Mammary epithelial cell (primary cell): ENCODE results near the gene SPATA3.

Experiments used
- EZH2 ChIP-seq: IDR thresholded peaks from 2 replicates; pipeline ENCODE4 v1.6.1; 2012; ENCODE audit warnings: low read length, inconsistent platforms, borderline replicate concordance
- TF ChIP-seq, protein P1 (sequence below), 2 donors: IDR thresholded peaks in 1 of 2; conservative IDR thresholded peaks in 1 of 2; 2 replicates each; pipeline ENCODE4 v1.5.1; 2011 to 2012; ENCODE audit warnings: inconsistent platforms in 2 of 2, low read length in 2 of 2, mild to moderate bottlenecking in 2 of 2, control low read depth in 1 of 2, low read depth in 1 of 2; ENCODE audit not compliant: insufficient read depth in 1 of 2; ENCODE audit errors: extremely low read depth in 1 of 2

DNA sequence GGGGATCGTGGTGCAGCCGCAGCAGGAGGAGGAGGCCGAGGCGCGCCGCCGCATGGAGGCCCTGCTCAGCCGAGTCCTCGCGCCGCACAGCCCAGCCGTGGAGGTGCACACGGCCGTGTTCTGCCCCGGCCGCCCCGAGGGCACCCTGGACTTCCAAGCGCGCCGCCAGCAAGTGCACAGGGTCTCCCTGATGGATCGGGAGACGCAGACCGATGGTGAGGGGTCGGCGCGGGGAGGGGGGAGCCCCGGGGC lies 5.1 kb upstream of the SPATA3 start:
- TF ChIP-seq EZH2, result no peak
- TF ChIP-seq, protein P1, sequence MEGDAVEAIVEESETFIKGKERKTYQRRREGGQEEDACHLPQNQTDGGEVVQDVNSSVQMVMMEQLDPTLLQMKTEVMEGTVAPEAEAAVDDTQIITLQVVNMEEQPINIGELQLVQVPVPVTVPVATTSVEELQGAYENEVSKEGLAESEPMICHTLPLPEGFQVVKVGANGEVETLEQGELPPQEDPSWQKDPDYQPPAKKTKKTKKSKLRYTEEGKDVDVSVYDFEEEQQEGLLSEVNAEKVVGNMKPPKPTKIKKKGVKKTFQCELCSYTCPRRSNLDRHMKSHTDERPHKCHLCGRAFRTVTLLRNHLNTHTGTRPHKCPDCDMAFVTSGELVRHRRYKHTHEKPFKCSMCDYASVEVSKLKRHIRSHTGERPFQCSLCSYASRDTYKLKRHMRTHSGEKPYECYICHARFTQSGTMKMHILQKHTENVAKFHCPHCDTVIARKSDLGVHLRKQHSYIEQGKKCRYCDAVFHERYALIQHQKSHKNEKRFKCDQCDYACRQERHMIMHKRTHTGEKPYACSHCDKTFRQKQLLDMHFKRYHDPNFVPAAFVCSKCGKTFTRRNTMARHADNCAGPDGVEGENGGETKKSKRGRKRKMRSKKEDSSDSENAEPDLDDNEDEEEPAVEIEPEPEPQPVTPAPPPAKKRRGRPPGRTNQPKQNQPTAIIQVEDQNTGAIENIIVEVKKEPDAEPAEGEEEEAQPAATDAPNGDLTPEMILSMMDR (conservative IDR thresholded peaks at IDR 0.05 in 1 of 2, IDR thresholded peaks at IDR 0.05 in 1 of 2; ENCODE audit: extremely low read depth in 1 of 2, insufficient read depth in 1 of 2, low read depth in 1 of 2, low read length in 2 of 2), result no peak
